ENCODE results near the gene FXYD2. TPM values are rescaled to one million over a fixed set of nuclear protein-coding genes. Genes with fewer than 3 reads are reported as not detected.

The FXYD2 gene
- total RNA-seq, 1 experiment from 2014 or later = 1.4 TPM

DNA sequence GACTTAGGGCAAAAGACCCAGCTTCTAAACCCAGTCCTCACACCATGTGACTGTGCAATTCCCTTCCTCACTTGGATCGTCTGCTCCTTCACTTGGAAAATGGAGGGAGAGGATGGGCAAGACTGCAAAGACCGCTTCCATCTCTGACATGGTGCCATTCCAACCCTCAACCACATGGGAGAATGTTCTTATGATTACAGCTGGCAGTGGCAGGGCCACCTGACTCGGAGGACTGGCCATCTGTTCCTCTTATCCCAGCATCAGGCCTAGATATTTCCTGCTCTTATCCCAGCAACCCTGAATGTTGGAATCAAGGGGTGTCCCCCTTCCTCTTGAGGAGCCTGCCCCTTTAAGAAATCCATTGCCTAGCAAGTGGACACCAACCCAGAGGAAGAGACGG is 42.9 kb downstream of the FXYD2 start (continued):
- no peak for TF ChIP-seq ZBTB21 (CRISPR knock-in tag; IDR thresholded peaks at IDR 0.05; ENCODE audit: borderline replicate concordance)
- TF ChIP-seq, protein P1, sequence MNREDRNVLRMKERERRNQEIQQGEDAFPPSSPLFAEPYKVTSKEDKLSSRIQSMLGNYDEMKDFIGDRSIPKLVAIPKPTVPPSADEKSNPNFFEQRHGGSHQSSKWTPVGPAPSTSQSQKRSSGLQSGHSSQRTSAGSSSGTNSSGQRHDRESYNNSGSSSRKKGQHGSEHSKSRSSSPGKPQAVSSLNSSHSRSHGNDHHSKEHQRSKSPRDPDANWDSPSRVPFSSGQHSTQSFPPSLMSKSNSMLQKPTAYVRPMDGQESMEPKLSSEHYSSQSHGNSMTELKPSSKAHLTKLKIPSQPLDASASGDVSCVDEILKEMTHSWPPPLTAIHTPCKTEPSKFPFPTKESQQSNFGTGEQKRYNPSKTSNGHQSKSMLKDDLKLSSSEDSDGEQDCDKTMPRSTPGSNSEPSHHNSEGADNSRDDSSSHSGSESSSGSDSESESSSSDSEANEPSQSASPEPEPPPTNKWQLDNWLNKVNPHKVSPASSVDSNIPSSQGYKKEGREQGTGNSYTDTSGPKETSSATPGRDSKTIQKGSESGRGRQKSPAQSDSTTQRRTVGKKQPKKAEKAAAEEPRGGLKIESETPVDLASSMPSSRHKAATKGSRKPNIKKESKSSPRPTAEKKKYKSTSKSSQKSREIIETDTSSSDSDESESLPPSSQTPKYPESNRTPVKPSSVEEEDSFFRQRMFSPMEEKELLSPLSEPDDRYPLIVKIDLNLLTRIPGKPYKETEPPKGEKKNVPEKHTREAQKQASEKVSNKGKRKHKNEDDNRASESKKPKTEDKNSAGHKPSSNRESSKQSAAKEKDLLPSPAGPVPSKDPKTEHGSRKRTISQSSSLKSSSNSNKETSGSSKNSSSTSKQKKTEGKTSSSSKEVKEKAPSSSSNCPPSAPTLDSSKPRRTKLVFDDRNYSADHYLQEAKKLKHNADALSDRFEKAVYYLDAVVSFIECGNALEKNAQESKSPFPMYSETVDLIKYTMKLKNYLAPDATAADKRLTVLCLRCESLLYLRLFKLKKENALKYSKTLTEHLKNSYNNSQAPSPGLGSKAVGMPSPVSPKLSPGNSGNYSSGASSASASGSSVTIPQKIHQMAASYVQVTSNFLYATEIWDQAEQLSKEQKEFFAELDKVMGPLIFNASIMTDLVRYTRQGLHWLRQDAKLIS (CRISPR knock-in tag; IDR thresholded peaks at IDR 0.05; ENCODE audit: borderline replicate concordance) = no peak
- TF ChIP-seq, protein P2, sequence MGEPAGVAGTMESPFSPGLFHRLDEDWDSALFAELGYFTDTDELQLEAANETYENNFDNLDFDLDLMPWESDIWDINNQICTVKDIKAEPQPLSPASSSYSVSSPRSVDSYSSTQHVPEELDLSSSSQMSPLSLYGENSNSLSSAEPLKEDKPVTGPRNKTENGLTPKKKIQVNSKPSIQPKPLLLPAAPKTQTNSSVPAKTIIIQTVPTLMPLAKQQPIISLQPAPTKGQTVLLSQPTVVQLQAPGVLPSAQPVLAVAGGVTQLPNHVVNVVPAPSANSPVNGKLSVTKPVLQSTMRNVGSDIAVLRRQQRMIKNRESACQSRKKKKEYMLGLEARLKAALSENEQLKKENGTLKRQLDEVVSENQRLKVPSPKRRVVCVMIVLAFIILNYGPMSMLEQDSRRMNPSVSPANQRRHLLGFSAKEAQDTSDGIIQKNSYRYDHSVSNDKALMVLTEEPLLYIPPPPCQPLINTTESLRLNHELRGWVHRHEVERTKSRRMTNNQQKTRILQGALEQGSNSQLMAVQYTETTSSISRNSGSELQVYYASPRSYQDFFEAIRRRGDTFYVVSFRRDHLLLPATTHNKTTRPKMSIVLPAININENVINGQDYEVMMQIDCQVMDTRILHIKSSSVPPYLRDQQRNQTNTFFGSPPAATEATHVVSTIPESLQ (CRISPR knock-in tag; IDR thresholded peaks at IDR 0.05) = no peak

DNA sequence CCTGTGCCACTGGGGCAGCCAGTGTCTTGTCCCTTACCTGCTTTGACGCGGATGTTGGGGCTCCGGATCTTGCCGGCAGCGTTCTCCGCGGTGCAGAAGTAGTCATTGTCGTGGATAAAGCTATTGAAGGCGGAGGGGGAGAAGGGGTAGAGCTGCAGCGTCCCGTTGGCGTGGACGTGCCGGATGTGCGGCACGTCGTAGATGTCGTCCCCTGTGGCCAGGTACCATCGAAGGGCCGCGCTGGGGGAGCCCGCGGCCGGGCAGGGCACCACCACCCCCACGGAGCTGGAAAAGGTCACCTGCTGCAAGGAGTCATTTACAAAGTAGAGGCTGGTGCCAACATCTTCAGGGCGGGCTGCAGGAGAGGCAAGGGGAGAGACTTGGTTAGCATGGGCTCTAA is 44.1 kb downstream of the FXYD2 start:
- DNase-seq (ENCODE audit: low spot score) (no peak), ATAC-seq (no peak)
- peaks cover 2% of the 10 kb centered on the region; the same call in 1 of the 2 replicates for H3K27me3 Mint-ChIP-seq (ENCODE audit: low read depth)
- H3K36me3 Mint-ChIP-seq = no peaks in the 10 kb centered on the region
- no peak overlapping the region for H3K27ac Mint-ChIP-seq
- TF ChIP-seq ATF1 (CRISPR knock-in tag; IDR thresholded peaks at IDR 0.05) = no peak
- no peak for TF ChIP-seq TEAD4 (CRISPR knock-in tag; IDR thresholded peaks at IDR 0.05)
- TF ChIP-seq ZNF121 (CRISPR knock-in tag; IDR thresholded peaks at IDR 0.05) = 0 out of 2 replicates have a peak, but pooled peaks have one; percentile 34
- H3K9me3 Mint-ChIP-seq = no peaks in the 10 kb centered on the region
- no peaks in the 10 kb centered on the region for H3K4me1 Mint-ChIP-seq
- POLR2A ChIA-PET = interaction anchor here (0.6 kb wide), 1 partner anchor 109 kb away, joined by 5 read pairs; no protein-coding TSS in a partner anchor
- CTCF ChIA-PET = interaction anchor here (0.8 kb wide), 1 partner anchor 354 kb away, joined by 3 read pairs; no protein-coding TSS in a partner anchor
- H3K4me3 Mint-ChIP-seq = no peak overlapping the region

DNA sequence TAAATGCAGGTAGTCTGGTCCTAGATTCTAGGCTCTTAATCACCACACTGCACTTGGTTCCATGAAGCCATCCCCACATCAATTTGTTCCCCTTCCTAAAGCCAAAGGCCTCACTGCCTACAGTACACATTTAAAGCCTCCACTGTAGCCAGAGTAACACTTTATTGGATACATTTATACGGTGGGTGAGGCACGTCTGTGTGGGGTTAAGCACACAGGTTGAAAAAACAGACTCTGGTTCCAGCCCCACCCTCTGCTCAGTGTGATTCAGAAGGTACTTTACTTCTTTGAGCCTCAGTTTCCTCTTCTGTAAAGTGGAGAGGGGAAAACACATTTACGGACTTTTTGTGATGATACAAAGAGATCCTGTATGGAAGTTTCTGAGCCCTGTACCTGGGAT is 50.0 kb downstream of the FXYD2 start:
- Mint-ChIP-seq H3K36me3 (no peaks in the 10 kb centered on the region), H3K9me3 (no peaks in the 10 kb centered on the region), H3K27ac (no peak overlapping the region), H3K27me3 (ENCODE audit: low read depth) (no peaks in the 10 kb centered on the region), H3K4me1 (no peaks in the 10 kb centered on the region), H3K4me3 (no peak overlapping the region)
- ATAC-seq (no peak), DNase-seq (ENCODE audit: low spot score) (no peak)
- ChIA-PET POLR2A (no interaction called here), CTCF (interaction anchor here (1.1 kb wide), 1 partner anchor 349 kb away, joined by 3 read pairs; no protein-coding TSS in a partner anchor)
- TF ChIP-seq, protein P3, sequence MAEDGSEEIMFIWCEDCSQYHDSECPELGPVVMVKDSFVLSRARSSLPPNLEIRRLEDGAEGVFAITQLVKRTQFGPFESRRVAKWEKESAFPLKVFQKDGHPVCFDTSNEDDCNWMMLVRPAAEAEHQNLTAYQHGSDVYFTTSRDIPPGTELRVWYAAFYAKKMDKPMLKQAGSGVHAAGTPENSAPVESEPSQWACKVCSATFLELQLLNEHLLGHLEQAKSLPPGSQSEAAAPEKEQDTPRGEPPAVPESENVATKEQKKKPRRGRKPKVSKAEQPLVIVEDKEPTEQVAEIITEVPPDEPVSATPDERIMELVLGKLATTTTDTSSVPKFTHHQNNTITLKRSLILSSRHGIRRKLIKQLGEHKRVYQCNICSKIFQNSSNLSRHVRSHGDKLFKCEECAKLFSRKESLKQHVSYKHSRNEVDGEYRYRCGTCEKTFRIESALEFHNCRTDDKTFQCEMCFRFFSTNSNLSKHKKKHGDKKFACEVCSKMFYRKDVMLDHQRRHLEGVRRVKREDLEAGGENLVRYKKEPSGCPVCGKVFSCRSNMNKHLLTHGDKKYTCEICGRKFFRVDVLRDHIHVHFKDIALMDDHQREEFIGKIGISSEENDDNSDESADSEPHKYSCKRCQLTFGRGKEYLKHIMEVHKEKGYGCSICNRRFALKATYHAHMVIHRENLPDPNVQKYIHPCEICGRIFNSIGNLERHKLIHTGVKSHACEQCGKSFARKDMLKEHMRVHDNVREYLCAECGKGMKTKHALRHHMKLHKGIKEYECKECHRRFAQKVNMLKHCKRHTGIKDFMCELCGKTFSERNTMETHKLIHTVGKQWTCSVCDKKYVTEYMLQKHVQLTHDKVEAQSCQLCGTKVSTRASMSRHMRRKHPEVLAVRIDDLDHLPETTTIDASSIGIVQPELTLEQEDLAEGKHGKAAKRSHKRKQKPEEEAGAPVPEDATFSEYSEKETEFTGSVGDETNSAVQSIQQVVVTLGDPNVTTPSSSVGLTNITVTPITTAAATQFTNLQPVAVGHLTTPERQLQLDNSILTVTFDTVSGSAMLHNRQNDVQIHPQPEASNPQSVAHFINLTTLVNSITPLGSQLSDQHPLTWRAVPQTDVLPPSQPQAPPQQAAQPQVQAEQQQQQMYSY (CRISPR knock-in tag; IDR thresholded peaks at IDR 0.05) = no peak
- no peak for TF ChIP-seq CREB1 (CRISPR knock-in tag; IDR thresholded peaks at IDR 0.05)
- TF ChIP-seq, protein P4, sequence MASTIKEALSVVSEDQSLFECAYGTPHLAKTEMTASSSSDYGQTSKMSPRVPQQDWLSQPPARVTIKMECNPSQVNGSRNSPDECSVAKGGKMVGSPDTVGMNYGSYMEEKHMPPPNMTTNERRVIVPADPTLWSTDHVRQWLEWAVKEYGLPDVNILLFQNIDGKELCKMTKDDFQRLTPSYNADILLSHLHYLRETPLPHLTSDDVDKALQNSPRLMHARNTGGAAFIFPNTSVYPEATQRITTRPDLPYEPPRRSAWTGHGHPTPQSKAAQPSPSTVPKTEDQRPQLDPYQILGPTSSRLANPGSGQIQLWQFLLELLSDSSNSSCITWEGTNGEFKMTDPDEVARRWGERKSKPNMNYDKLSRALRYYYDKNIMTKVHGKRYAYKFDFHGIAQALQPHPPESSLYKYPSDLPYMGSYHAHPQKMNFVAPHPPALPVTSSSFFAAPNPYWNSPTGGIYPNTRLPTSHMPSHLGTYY (CRISPR knock-in tag; IDR thresholded peaks at IDR 0.05) = no peak
- TF ChIP-seq, protein P5, sequence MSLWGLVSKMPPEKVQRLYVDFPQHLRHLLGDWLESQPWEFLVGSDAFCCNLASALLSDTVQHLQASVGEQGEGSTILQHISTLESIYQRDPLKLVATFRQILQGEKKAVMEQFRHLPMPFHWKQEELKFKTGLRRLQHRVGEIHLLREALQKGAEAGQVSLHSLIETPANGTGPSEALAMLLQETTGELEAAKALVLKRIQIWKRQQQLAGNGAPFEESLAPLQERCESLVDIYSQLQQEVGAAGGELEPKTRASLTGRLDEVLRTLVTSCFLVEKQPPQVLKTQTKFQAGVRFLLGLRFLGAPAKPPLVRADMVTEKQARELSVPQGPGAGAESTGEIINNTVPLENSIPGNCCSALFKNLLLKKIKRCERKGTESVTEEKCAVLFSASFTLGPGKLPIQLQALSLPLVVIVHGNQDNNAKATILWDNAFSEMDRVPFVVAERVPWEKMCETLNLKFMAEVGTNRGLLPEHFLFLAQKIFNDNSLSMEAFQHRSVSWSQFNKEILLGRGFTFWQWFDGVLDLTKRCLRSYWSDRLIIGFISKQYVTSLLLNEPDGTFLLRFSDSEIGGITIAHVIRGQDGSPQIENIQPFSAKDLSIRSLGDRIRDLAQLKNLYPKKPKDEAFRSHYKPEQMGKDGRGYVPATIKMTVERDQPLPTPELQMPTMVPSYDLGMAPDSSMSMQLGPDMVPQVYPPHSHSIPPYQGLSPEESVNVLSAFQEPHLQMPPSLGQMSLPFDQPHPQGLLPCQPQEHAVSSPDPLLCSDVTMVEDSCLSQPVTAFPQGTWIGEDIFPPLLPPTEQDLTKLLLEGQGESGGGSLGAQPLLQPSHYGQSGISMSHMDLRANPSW (CRISPR knock-in tag; conservative IDR thresholded peaks at IDR 0.05; ENCODE audit: low read depth) = no peak
- TF ChIP-seq, protein P6, sequence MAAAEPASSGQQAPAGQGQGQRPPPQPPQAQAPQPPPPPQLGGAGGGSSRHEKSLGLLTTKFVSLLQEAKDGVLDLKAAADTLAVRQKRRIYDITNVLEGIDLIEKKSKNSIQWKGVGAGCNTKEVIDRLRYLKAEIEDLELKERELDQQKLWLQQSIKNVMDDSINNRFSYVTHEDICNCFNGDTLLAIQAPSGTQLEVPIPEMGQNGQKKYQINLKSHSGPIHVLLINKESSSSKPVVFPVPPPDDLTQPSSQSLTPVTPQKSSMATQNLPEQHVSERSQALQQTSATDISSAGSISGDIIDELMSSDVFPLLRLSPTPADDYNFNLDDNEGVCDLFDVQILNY (CRISPR knock-in tag; IDR thresholded peaks at IDR 0.05) = no peak
- no peak for TF ChIP-seq ZNF232 (CRISPR knock-in tag; IDR thresholded peaks at IDR 0.05)
- TF ChIP-seq, protein P7, sequence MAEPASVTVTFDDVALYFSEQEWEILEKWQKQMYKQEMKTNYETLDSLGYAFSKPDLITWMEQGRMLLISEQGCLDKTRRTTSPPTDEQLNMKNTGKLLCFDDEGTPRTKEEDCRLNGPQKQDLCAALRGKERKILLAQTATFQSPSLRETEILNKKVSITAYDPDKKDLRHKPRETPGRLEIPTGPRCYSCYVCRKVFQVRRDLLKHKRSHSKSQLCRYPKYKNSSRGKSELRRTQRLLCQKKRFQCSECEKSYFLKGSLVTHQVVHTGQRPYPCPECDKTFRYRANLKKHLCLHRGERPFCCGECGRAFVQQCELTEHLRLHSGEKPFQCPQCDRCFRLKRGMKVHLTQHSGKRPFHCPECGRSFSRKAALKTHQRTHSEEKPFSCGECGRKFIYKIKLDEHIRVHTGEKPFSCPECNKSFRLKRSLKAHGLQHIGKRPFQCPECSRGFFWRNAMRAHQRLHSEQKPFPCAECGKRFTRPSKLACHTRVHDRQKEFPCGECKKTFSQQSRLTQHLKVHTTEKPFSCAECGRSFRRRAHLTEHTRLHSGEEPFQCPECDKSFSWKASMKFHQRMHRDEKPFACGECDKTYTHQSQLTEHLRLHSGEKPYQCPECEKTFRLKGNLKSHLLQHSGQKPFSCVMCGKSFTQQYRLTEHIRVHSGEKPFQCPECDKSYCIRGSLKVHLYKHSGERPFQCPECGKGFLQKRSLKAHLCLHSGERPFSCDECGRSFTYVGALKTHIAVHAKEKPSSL (CRISPR knock-in tag; conservative IDR thresholded peaks at IDR 0.05) = no peak
- TF ChIP-seq KAT7 (CRISPR knock-in tag; IDR thresholded peaks at IDR 0.05; ENCODE audit: borderline replicate concordance) = no peak

Data from WTC11 (cell line).